Calu3 (cell line): ENCODE data around the gene ARID1B. TPM values are rescaled to one million over a fixed set of nuclear protein-coding genes. Genes with fewer than 3 reads are reported as not detected.

Source experiments
- BruUV-seq: library from RNA; stranded (reverse); fragments of 400-500 nt; replicated peaks from 2 replicates; lab custom pipeline; 2021; lab: Mats Ljungman, UMichigan
- CTCF ChIA-PET: fragments of 300-600 bp; sonication (Branson Sonifier 250); formaldehyde crosslinking; loops from one replicate; lab custom pipeline; 2022; ENCODE audit warnings: antibody characterized with exemption; lab: Charles Lee
- DNase-seq: peaks from one replicate; pipeline ENCODE4 v3.0.0; 2022
- H3K27ac Mint-ChIP-seq: one replicate; pipeline ENCODE4 v1.8.0; 2022; ENCODE audit warnings: mixed read lengths; ENCODE audit not compliant: unreplicated experiment
- H3K27me3 Mint-ChIP-seq: one replicate; pipeline ENCODE4 v1.8.0; 2022; ENCODE audit warnings: mixed read lengths; ENCODE audit not compliant: unreplicated experiment
- H3K36me3 Mint-ChIP-seq: one replicate; pipeline ENCODE4 v1.8.0; 2022; ENCODE audit warnings: mild to moderate bottlenecking, moderate library complexity, mixed read lengths; ENCODE audit not compliant: insufficient read depth, unreplicated experiment
- H3K4me1 Mint-ChIP-seq: one replicate; pipeline ENCODE4 v1.8.0; 2022; ENCODE audit warnings: mild to moderate bottlenecking, low read depth, mixed read lengths; ENCODE audit not compliant: unreplicated experiment
- H3K4me3 Mint-ChIP-seq: one replicate; pipeline ENCODE4 v1.8.0; 2022; ENCODE audit warnings: mild to moderate bottlenecking, low read depth, moderate library complexity, mixed read lengths; ENCODE audit not compliant: unreplicated experiment
- H3K9me3 Mint-ChIP-seq: one replicate; pipeline ENCODE4 v1.8.0; 2022; ENCODE audit warnings: low read depth, mixed read lengths; ENCODE audit not compliant: unreplicated experiment
- CTCF ChIP-seq: fragments of 200-600 bp; IDR thresholded peaks from one replicate; pipeline ENCODE4 v1.8.0; 2022; ENCODE audit warnings: antibody characterized with exemption; ENCODE audit not compliant: unreplicated experiment
- intact Hi-C: fragments of 100-400 bp; cut with micrococcal nuclease; formaldehyde crosslinking; loops from one replicate; pipeline ENCODE4 v1.10.0; 2022; ENCODE audit not compliant: unreplicated experiment
- total RNA-seq: library from RNA; stranded (reverse); gene quantifications from 2 replicates; pipeline ENCODE4 v1.2.3, GENCODE V29; 2022

ARID1B gene
- total RNA-seq, 1 experiment from 2014 or later = 53.5 TPM

- Mint-ChIP-seq H3K4me3 (no peak overlapping the region), H3K36me3 (peaks cover 10% of the 10 kb centered on the region), H3K27ac (no peak overlapping the region), H3K9me3 (no peaks in the 10 kb centered on the region), H3K27me3 (no peaks in the 10 kb centered on the region), H3K4me1 (no peaks in the 10 kb centered on the region)
- BruUV-seq = no TSS peak
- no peak for TF ChIP-seq CTCF
- DNase-seq = no peak
- intact Hi-C loops = no loop called here
- CTCF ChIA-PET = no interaction called here
Observed at GRCh38 chr6:157152556-157152955, 375.4 kb downstream of the ARID1B start.

- TF ChIP-seq CTCF = no peak
- BruUV-seq = no TSS peak
- no peak for DNase-seq
- intact Hi-C loops = no loop called here
- Mint-ChIP-seq H3K9me3 (no peaks in the 10 kb centered on the region), H3K27me3 (no peaks in the 10 kb centered on the region), H3K4me1 (no peaks in the 10 kb centered on the region), H3K4me3 (no peak overlapping the region), H3K36me3 (no peaks in the 10 kb centered on the region), H3K27ac (no peak overlapping the region)
- CTCF ChIA-PET = no interaction called here
Observed at GRCh38 chr6:157155804-157156203, 378.6 kb downstream of the ARID1B start.

GRCh38 chr6:157157258-157157657 is 380.1 kb downstream of the ARID1B start:
- intact Hi-C loops = no loop called here
- CTCF ChIA-PET = no interaction called here
- Mint-ChIP-seq H3K4me3 (no peak overlapping the region), H3K36me3 (no peaks in the 10 kb centered on the region), H3K4me1 (no peaks in the 10 kb centered on the region), H3K27me3 (no peaks in the 10 kb centered on the region), H3K27ac (no peak overlapping the region), H3K9me3 (no peaks in the 10 kb centered on the region)
- no peak for DNase-seq
- BruUV-seq = no TSS peak
- TF ChIP-seq CTCF = no peak

GRCh38 chr6:157158456-157158855 is 381.3 kb downstream of the ARID1B start:
- no peak overlapping the region for H3K4me3 Mint-ChIP-seq
- H3K36me3 Mint-ChIP-seq = no peaks in the 10 kb centered on the region
- H3K4me1 Mint-ChIP-seq = no peaks in the 10 kb centered on the region
- BruUV-seq = no TSS peak
- no peaks in the 10 kb centered on the region for H3K9me3 Mint-ChIP-seq
- no peak for DNase-seq
- no peak for TF ChIP-seq CTCF
- CTCF ChIA-PET = no interaction called here
- no peak overlapping the region for H3K27ac Mint-ChIP-seq
- intact Hi-C loops = no loop called here
- no peaks in the 10 kb centered on the region for H3K27me3 Mint-ChIP-seq
